GM12878 (cell line): Measurements from ENCODE around the gene TGFBI. TPM values are rescaled to one million over a fixed set of nuclear protein-coding genes. Genes with fewer than 3 reads are reported as not detected.

Source experiments
- ATAC-seq: fragments of 200-7000 bp; cut with Tn5 transposase; 3 replicates; pipeline ENCODE4 v1.9.1; 2020; ENCODE audit warnings: mild to moderate bottlenecking, moderate library complexity
- BruUV-seq: library from RNA; stranded (reverse); fragments of 400-500 nt; replicated peaks from 2 replicates; lab custom pipeline; 2021; lab: Mats Ljungman, UMichigan
- CTCF ChIA-PET: fragments of 300-600 bp; sonication (Branson Sonifier 250); formaldehyde crosslinking; extraction: SDS; loops from one replicate; lab custom pipeline; 2021; ENCODE audit warnings: inconsistent platforms; lab: Yijun Ruan, JAX
- POLR2A ChIA-PET: fragments of 350-600 bp; formaldehyde crosslinking; extraction: SDS; loops from one replicate; lab custom pipeline; 2021; ENCODE audit warnings: inconsistent platforms; lab: Charles Lee
- RAD21 ChIA-PET: fragments of 300-600 bp; sonication (Branson Sonifier 250); formaldehyde crosslinking; loops from one replicate; lab custom pipeline; 2023; ENCODE audit warnings: antibody characterized with exemption; ENCODE audit not compliant: unreplicated experiment; lab: Charles Lee
- SMC1A ChIA-PET: fragments of 300-600 bp; sonication (Branson Sonifier 250); formaldehyde crosslinking; loops from one replicate; lab custom pipeline; 2023; ENCODE audit not compliant: unreplicated experiment, uncharacterized antibody; lab: Charles Lee
- DNase-seq: peaks from one replicate; pipeline ENCODE4 v3.0.0-alpha.2; 2011; ENCODE audit warnings: low read depth, low spot score
- FAIRE-seq: peaks from 3 replicates; lab custom pipeline; 2011; peaks lifted over from hg19 to GRCh38; lab: Jason Lieb, UNC
- H2AFZ ChIP-seq: 2 replicates; pipeline ENCODE4 v1.6.0; 2011; ENCODE audit warnings: low read depth, low read length, control low read depth; ENCODE audit not compliant: control insufficient read depth
- H3K27ac ChIP-seq: 2 replicates; pipeline ENCODE4 v1.5.1; 2011; ENCODE audit warnings: control low read depth; ENCODE audit not compliant: control insufficient read depth, insufficient read depth
- H3K27me3 ChIP-seq, 2 experiments: replicated peaks in 1 of 2; 2 replicates each; pipeline versions ENCODE4 v1.6.0 to v1.6.1; 2011; ENCODE audit warnings: low read length in 1 of 2; ENCODE audit not compliant: control insufficient read depth in 2 of 2, insufficient read depth in 2 of 2
- H3K36me3 ChIP-seq, 2 experiments: 2 replicates each; pipeline ENCODE4 v1.5.1; 2011; ENCODE audit warnings: low read length in 1 of 2; ENCODE audit not compliant: control insufficient read depth in 2 of 2, insufficient read depth in 2 of 2
- H3K4me1 ChIP-seq: 2 replicates; pipeline ENCODE4 v1.6.1; 2011; ENCODE audit warnings: mild to moderate bottlenecking, low read length, moderate library complexity, mixed read lengths; ENCODE audit not compliant: control insufficient read depth, insufficient read depth
- H3K4me2 ChIP-seq: 2 replicates; pipeline ENCODE4 v1.6.0; 2011; ENCODE audit warnings: control low read depth; ENCODE audit not compliant: control insufficient read depth, insufficient read depth
- H3K4me3 ChIP-seq: fragments of 200-600 bp; sonication (generic); 2 replicates; pipeline ENCODE4 v1.5.1; 2016
- H3K79me2 ChIP-seq: 2 replicates; pipeline ENCODE4 v1.6.0; 2011; ENCODE audit warnings: low read length; ENCODE audit not compliant: control insufficient read depth, insufficient read depth
- H3K9ac ChIP-seq: 2 replicates; pipeline ENCODE4 v1.8.0; 2011; ENCODE audit warnings: low read length, control low read depth, mixed read lengths; ENCODE audit not compliant: control insufficient read depth, insufficient read depth
- H3K9me3 ChIP-seq: replicated peaks from 3 replicates; pipeline ENCODE4 v1.5.1; 2011; ENCODE audit warnings: mild to moderate bottlenecking, low read length; ENCODE audit not compliant: control insufficient read depth, insufficient read depth
- H4K20me1 ChIP-seq: 2 replicates; pipeline ENCODE4 v1.6.0; 2011; ENCODE audit not compliant: control insufficient read depth, insufficient read depth
- CHD4 ChIP-seq: fragments of 200-600 bp; sonication (generic); IDR thresholded peaks from 2 replicates; pipeline ENCODE4 v1.6.1; 2016; ENCODE audit warnings: mild to moderate bottlenecking
- GATAD2B ChIP-seq: fragments of 450-650 bp; conservative IDR thresholded peaks from 2 replicates; pipeline ENCODE4 v1.6.1; 2017; ENCODE audit warnings: low read depth, mild to moderate bottlenecking, moderate library complexity
- NBN ChIP-seq: fragments of 450-650 bp; IDR thresholded peaks from 2 replicates; pipeline ENCODE4 v1.6.1; 2016
- NFXL1 ChIP-seq: fragments of 450-650 bp; IDR thresholded peaks from 2 replicates; pipeline ENCODE4 v1.6.1; 2017; ENCODE audit warnings: antibody characterized with exemption, mild to moderate bottlenecking, borderline replicate concordance
- RBBP5 ChIP-seq: fragments of 200-600 bp; sonication (generic); conservative IDR thresholded peaks from 2 replicates; pipeline ENCODE4 v1.6.1; 2016
- RFX5 ChIP-seq: IDR thresholded peaks from 2 replicates; pipeline ENCODE4 v1.6.1; 2011; ENCODE audit warnings: low read depth, low read length, improper control_type of control experiment
- SIN3A ChIP-seq: IDR thresholded peaks from 2 replicates; pipeline ENCODE4 v1.6.1; 2012; ENCODE audit warnings: low read depth, low read length, improper control_type of control experiment
- ZNF24 ChIP-seq: fragments of 450-650 bp; IDR thresholded peaks from 2 replicates; pipeline ENCODE4 v1.6.1; 2017; ENCODE audit warnings: antibody characterized with exemption, mild to moderate bottlenecking
- whole genome bisulfite sequencing: methylation state at CpG from one replicate; pipeline ENCODE4 v1.1.6; 2016; ENCODE audit warnings: low lambda C conversion rate; ENCODE audit not compliant: insufficient replicate concordance, insufficient coverage; ENCODE audit errors: missing lambda C conversion rate; 5-methylcytosine and 5-hydroxymethylcytosine counted together
- in situ Hi-C: fragments of 300-500 bp; cut with MboI; formaldehyde crosslinking; loops from 9 replicates; pipeline ENCODE4 v1.14.3; 2018; ENCODE audit warnings: mixed read lengths
- intact Hi-C: fragments of 100-400 bp; cut with micrococcal nuclease; formaldehyde crosslinking; loops from one replicate; pipeline ENCODE4 v1.14.2; 2022; ENCODE audit not compliant: unreplicated experiment
- polyA plus RNA-seq, 11 experiments: library from polyadenylated mRNA; depleted of rRNA in 4 of 11; unstranded in 6 of 11; stranded (reverse) in 5 of 11; fragments of >200 nt; fragmentation: Nextera tagmentation in 4 of 11; fragmentation: Illumina TruSeq in 1 of 11; extraction: Ambion mirVana in 4 of 11; extraction: Trizol in 1 of 11; gene quantifications; 1 replicate in 1 of 11; 2 replicates in 10 of 11; pipeline versions ENCODE4 v1.2.1 to v1.2.3, GENCODE V29; 2011 to 2016; ENCODE audit warnings: inconsistent platforms in 2 of 11, missing spikeins in 2 of 11, low read depth in 1 of 11
- total RNA-seq, 4 experiments: library from RNA; depleted of rRNA in 3 of 4; stranded (reverse); fragments of >200 nt in 3 of 4; fragmentation: Illumina TruSeq in 1 of 4; extraction: Trizol in 1 of 4; gene quantifications; 2 replicates each; pipeline versions ENCODE4 v1.2.1 to v1.2.3, GENCODE V29; 2013 to 2021
- TF ChIP-seq, protein P1 (sequence below): fragments of 450-650 bp; IDR thresholded peaks from 2 replicates; pipeline ENCODE4 v1.6.1; 2018; ENCODE audit warnings: mild to moderate bottlenecking, low read depth, moderate library complexity; ENCODE audit not compliant: partially characterized antibody
- TF ChIP-seq, protein P2 (sequence below): IDR thresholded peaks from 2 replicates; pipeline ENCODE4 v1.6.1; 2011; ENCODE audit warnings: low read depth, mild to moderate bottlenecking, low read length, moderate library complexity, borderline replicate concordance; ENCODE audit errors: extremely low read depth
- TF ChIP-seq, protein P3 (sequence below): fragments of 450-650 bp; IDR thresholded peaks from 2 replicates; pipeline ENCODE4 v1.6.1; 2017; ENCODE audit warnings: mild to moderate bottlenecking, moderate library complexity
- TF ChIP-seq, protein P4 (sequence below): fragments of 450-650 bp; IDR thresholded peaks from 2 replicates; pipeline ENCODE4 v1.6.1; 2014; ENCODE audit warnings: mild to moderate bottlenecking
- TF ChIP-seq, protein P5 (sequence below): fragments of 450-650 bp; conservative IDR thresholded peaks from 2 replicates; pipeline ENCODE4 v1.6.1; 2017; ENCODE audit warnings: mild to moderate bottlenecking, moderate library complexity
- TF ChIP-seq, protein P6 (sequence below): IDR thresholded peaks from 2 replicates; pipeline ENCODE4 v1.6.1; 2012; ENCODE audit warnings: low read depth, low read length, improper control_type of control experiment

Gene TGFBI
- total and polyA plus RNA-seq, 10 of the 15 experiments (the other 5 are each of a cell fraction or from before 2014, with no cell fraction given), result 0.12 to 1.8 (median 0.19) TPM

DNA sequence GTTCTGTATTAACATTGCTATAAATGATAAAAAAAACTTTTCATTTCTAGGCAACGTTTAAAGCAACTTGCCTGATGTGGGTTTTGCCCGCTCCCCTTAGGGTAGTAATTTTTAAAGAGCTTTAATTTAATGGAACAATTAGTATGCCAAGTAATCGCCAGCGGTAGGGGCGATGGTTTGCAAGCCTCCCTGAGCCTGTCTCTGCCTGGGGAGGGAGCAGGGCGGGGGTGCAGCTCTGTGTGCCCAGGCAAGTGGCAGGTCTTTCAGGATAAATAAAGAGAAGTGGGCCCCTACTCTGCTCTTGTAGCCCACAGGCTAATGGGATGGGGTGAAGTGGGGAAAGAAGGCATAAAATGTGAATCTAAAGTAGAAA, 13.8 kb upstream of the TGFBI start:
- no peak for DNase-seq
- in situ Hi-C loops, result no loop called here
- Histone ChIP-seq H4K20me1 (no peaks in the 10 kb centered on the region; the same call in 1 of the 2 replicates), H3K9me3 (no peaks in the 10 kb centered on the region), H3K9ac (no peak overlapping the region), H3K79me2 (no peaks in the 10 kb centered on the region), H2AFZ (no peak overlapping the region), H3K27ac (no peak overlapping the region), H3K27me3 (peaks cover 0 to 2% of the 10 kb centered on the region in 2 experiments; a peak in 2 of 4 replicates), H3K36me3 (no peaks in the 10 kb centered on the region), H3K4me1 (no peaks in the 10 kb centered on the region), H3K4me2 (no peak overlapping the region), H3K4me3 (no peak overlapping the region)
- BruUV-seq, result no TSS peak
- no peak for ATAC-seq
- ChIA-PET POLR2A (no interaction called here), RAD21 (no interaction called here), CTCF (no interaction called here), SMC1A (interaction anchor here (1.4 kb wide), 1 partner anchor 10 kb away, joined by 3 read pairs; no protein-coding TSS in a partner anchor)
- no peak for FAIRE-seq
- intact Hi-C loops, result no loop called here
- 68% methylated on average over 6 of the region's 6 CpGs for WGBS
- TF ChIP-seq SIN3A, result no peak
- TF ChIP-seq RFX5, result no peak
- no peak for TF ChIP-seq GATAD2B
- TF ChIP-seq, protein P1, sequence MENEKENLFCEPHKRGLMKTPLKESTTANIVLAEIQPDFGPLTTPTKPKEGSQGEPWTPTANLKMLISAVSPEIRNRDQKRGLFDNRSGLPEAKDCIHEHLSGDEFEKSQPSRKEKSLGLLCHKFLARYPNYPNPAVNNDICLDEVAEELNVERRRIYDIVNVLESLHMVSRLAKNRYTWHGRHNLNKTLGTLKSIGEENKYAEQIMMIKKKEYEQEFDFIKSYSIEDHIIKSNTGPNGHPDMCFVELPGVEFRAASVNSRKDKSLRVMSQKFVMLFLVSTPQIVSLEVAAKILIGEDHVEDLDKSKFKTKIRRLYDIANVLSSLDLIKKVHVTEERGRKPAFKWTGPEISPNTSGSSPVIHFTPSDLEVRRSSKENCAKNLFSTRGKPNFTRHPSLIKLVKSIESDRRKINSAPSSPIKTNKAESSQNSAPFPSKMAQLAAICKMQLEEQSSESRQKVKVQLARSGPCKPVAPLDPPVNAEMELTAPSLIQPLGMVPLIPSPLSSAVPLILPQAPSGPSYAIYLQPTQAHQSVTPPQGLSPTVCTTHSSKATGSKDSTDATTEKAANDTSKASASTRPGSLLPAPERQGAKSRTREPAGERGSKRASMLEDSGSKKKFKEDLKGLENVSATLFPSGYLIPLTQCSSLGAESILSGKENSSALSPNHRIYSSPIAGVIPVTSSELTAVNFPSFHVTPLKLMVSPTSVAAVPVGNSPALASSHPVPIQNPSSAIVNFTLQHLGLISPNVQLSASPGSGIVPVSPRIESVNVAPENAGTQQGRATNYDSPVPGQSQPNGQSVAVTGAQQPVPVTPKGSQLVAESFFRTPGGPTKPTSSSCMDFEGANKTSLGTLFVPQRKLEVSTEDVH, result no peak
- TF ChIP-seq, protein P2, sequence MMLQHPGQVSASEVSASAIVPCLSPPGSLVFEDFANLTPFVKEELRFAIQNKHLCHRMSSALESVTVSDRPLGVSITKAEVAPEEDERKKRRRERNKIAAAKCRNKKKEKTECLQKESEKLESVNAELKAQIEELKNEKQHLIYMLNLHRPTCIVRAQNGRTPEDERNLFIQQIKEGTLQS, result no peak
- no peak for TF ChIP-seq ZNF24
- no peak for TF ChIP-seq RBBP5
- TF ChIP-seq, protein P3, sequence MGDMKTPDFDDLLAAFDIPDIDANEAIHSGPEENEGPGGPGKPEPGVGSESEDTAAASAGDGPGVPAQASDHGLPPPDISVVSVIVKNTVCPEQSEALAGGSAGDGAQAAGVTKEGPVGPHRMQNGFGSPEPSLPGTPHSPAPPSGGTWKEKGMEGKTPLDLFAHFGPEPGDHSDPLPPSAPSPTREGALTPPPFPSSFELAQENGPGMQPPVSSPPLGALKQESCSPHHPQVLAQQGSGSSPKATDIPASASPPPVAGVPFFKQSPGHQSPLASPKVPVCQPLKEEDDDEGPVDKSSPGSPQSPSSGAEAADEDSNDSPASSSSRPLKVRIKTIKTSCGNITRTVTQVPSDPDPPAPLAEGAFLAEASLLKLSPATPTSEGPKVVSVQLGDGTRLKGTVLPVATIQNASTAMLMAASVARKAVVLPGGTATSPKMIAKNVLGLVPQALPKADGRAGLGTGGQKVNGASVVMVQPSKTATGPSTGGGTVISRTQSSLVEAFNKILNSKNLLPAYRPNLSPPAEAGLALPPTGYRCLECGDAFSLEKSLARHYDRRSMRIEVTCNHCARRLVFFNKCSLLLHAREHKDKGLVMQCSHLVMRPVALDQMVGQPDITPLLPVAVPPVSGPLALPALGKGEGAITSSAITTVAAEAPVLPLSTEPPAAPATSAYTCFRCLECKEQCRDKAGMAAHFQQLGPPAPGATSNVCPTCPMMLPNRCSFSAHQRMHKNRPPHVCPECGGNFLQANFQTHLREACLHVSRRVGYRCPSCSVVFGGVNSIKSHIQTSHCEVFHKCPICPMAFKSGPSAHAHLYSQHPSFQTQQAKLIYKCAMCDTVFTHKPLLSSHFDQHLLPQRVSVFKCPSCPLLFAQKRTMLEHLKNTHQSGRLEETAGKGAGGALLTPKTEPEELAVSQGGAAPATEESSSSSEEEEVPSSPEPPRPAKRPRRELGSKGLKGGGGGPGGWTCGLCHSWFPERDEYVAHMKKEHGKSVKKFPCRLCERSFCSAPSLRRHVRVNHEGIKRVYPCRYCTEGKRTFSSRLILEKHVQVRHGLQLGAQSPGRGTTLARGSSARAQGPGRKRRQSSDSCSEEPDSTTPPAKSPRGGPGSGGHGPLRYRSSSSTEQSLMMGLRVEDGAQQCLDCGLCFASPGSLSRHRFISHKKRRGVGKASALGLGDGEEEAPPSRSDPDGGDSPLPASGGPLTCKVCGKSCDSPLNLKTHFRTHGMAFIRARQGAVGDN, result no peak
- no peak for TF ChIP-seq NFXL1
- TF ChIP-seq, protein P4, sequence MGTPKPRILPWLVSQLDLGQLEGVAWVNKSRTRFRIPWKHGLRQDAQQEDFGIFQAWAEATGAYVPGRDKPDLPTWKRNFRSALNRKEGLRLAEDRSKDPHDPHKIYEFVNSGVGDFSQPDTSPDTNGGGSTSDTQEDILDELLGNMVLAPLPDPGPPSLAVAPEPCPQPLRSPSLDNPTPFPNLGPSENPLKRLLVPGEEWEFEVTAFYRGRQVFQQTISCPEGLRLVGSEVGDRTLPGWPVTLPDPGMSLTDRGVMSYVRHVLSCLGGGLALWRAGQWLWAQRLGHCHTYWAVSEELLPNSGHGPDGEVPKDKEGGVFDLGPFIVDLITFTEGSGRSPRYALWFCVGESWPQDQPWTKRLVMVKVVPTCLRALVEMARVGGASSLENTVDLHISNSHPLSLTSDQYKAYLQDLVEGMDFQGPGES, result no peak
- TF ChIP-seq, protein P5, sequence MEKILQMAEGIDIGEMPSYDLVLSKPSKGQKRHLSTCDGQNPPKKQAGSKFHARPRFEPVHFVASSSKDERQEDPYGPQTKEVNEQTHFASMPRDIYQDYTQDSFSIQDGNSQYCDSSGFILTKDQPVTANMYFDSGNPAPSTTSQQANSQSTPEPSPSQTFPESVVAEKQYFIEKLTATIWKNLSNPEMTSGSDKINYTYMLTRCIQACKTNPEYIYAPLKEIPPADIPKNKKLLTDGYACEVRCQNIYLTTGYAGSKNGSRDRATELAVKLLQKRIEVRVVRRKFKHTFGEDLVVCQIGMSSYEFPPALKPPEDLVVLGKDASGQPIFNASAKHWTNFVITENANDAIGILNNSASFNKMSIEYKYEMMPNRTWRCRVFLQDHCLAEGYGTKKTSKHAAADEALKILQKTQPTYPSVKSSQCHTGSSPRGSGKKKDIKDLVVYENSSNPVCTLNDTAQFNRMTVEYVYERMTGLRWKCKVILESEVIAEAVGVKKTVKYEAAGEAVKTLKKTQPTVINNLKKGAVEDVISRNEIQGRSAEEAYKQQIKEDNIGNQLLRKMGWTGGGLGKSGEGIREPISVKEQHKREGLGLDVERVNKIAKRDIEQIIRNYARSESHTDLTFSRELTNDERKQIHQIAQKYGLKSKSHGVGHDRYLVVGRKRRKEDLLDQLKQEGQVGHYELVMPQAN, result no peak
- TF ChIP-seq, protein P6, sequence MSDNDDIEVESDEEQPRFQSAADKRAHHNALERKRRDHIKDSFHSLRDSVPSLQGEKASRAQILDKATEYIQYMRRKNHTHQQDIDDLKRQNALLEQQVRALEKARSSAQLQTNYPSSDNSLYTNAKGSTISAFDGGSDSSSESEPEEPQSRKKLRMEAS, result no peak
- TF ChIP-seq NBN, result no peak
- TF ChIP-seq CHD4, result no peak
